DOHH2 (cell line): Measurements from ENCODE around the gene MGAT3.

Experiments
- EZH2phosphoT487 ChIP-seq: fragments of 200-600 bp; sonication (generic); IDR thresholded peaks from 2 replicates; pipeline ENCODE4 v1.6.1; 2017; ENCODE audit warnings: borderline replicate concordance, mild to moderate bottlenecking, antibody characterized with exemption, low read length, moderate library complexity, mixed read lengths
- TF ChIP-seq, protein P1 (sequence below): fragments of 200-600 bp; sonication (generic); IDR thresholded peaks from one replicate; pipeline ENCODE4 v1.5.1; 2014; ENCODE audit warnings: antibody characterized with exemption, mild to moderate bottlenecking, low read depth, low read length; ENCODE audit not compliant: poor library complexity, severe bottlenecking

DNA sequence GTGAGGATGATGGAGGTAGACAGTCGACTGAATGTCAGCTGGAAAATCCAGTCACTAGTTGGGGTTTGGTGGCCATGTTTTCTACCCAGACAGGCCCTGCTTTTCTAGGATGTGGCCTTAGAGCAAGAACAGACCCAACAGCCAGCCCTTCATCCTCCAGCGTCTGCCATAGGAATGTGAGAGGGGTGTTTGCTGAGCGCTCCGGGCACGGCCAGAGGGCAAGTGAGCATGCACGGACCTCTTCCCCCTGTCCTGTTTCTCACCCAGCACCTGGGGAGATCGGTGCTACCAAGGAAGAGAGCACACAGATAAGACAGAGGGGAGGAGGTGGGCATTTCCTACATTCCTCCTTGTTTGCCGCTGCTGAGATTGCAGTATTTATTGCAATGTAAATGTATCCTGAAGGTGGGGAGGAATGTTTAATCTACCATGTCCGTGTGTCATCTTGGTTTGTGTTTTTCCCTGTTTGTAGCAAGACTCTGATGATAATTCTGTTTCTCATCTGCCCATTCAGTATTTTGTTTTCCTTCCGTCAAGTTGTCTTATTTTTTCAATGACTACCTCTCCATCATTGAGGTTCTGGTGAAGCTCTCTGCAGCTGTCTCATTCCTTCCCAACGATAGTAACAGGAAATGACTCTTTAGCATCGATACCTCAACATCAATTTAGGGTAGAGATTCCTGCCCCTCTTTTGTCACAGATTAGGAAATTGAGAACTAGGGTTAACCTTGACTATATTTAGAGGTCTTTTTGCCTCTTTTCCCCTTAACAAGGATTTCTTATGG is 58.6 kb downstream of the MGAT3 start:
- TF ChIP-seq, protein P1, sequence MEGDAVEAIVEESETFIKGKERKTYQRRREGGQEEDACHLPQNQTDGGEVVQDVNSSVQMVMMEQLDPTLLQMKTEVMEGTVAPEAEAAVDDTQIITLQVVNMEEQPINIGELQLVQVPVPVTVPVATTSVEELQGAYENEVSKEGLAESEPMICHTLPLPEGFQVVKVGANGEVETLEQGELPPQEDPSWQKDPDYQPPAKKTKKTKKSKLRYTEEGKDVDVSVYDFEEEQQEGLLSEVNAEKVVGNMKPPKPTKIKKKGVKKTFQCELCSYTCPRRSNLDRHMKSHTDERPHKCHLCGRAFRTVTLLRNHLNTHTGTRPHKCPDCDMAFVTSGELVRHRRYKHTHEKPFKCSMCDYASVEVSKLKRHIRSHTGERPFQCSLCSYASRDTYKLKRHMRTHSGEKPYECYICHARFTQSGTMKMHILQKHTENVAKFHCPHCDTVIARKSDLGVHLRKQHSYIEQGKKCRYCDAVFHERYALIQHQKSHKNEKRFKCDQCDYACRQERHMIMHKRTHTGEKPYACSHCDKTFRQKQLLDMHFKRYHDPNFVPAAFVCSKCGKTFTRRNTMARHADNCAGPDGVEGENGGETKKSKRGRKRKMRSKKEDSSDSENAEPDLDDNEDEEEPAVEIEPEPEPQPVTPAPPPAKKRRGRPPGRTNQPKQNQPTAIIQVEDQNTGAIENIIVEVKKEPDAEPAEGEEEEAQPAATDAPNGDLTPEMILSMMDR: no peak
- no peak for TF ChIP-seq EZH2phosphoT487
